Hepatocyte (in vitro differentiated cells): Measurements from ENCODE around the gene IL22RA2.

Source experiments
- CTCF ChIP-seq: fragments of 200-600 bp; sonication (generic); IDR thresholded peaks from 2 replicates; pipeline ENCODE4 v1.5.1; 2016; ENCODE audit warnings: antibody characterized with exemption, mild to moderate bottlenecking; ENCODE audit not compliant: poor library complexity
- EZH2 ChIP-seq: fragments of 200-600 bp; sonication (generic); IDR thresholded peaks from 2 replicates; pipeline ENCODE4 v1.6.1; 2016; ENCODE audit warnings: antibody characterized with exemption, mild to moderate bottlenecking, borderline replicate concordance

DNA sequence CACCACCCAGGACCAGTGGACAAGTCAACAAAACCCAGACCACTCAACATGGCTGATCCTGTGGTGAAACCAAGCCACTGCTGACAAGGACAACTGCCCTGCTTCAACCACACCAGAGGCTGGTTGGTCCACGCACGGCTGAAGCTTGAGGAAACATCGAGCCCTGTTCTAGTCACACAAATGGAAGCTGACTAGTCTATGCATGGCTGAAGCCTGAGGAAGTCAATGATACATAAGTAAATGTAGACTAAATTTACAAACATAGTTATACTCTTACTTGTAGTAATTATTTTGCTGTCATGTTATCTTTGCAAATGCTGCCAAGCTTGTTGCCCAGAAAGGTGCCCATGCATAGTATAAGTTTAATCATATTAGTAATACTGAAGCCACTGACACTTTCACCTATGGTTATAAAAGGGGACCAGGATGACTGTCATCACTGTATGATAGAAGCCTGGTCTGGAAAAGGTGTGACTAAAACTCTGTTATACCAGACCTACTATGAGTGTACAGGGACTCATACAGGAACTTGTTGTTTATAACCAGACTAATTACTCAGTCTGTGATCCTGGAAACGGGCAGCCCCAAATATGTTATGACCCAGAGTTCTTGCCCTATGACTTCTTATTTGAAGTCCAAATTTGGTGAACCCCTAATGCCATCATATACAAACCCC lies 5.6 kb downstream of the IL22RA2 start:
- TF ChIP-seq CTCF (no peak), EZH2 (no peak)
